Mucosa of rectum (tissue), 2 donors: Measurements from ENCODE around the gene SLC15A5.

Experiments used
- H3K27ac ChIP-seq, 2 donors: one replicate each; pipeline ENCODE4 v1.7.0; 2013; ENCODE audit warnings: inconsistent platforms in 2 of 2, low read depth in 2 of 2, low read length in 2 of 2
- H3K27me3 ChIP-seq, 2 donors: one replicate each; pipeline ENCODE4 v1.7.0; 2013; ENCODE audit warnings: low read length in 2 of 2; ENCODE audit not compliant: control insufficient read depth in 2 of 2, insufficient read depth in 2 of 2
- H3K36me3 ChIP-seq, 2 donors: one replicate each; pipeline ENCODE4 v1.7.0; 2013; ENCODE audit warnings: low read length in 2 of 2; ENCODE audit not compliant: control insufficient read depth in 2 of 2, insufficient read depth in 2 of 2
- H3K4me1 ChIP-seq, 2 donors: one replicate each; pipeline ENCODE4 v1.7.0; 2013; ENCODE audit warnings: low read length in 2 of 2, mild to moderate bottlenecking in 1 of 2; ENCODE audit not compliant: control insufficient read depth in 2 of 2, insufficient read depth in 2 of 2
- H3K4me3 ChIP-seq, 2 donors: one replicate each; pipeline ENCODE4 v1.7.0; 2013; ENCODE audit warnings: low read length in 2 of 2
- H3K9ac ChIP-seq, 2 donors: one replicate each; pipeline ENCODE4 v1.7.0; 2013; ENCODE audit warnings: low read length in 2 of 2, low read depth in 1 of 2, mild to moderate bottlenecking in 1 of 2
- H3K9me3 ChIP-seq, 2 donors: one replicate each; pipeline ENCODE4 v1.7.0; 2013; ENCODE audit warnings: low read length in 2 of 2; ENCODE audit not compliant: control insufficient read depth in 2 of 2
- donor health status: healthy.
- donor health status: Normal muscosa, but diverticular disease.

SLC15A5 gene

DNA sequence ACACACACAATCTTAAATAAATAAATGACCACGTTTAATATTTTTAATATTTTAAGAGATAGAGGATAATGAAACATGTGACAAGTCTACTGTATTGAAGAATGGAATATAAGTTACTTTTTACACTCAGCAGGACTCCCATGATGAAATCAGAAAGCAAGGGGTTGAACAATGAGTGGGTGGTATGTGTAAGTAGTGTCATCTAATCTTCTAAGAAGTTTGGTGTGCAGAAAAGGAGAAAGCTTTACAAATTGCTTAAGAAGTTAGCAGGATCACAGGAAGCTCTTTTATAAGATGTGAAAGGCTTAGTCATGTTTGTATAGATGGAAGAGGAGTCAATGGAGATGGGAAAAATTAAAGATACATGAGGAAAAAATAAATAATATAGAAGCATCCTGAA, 47.8 kb downstream of the SLC15A5 start:
- no peak overlapping the region for H3K27ac ChIP-seq
- no peak overlapping the region for H3K9ac ChIP-seq
- no peaks in the 10 kb centered on the region for H3K27me3 ChIP-seq
- no peaks in the 10 kb centered on the region for H3K4me1 ChIP-seq
- no peaks in the 10 kb centered on the region for H3K36me3 ChIP-seq
- H3K9me3 ChIP-seq = no peaks in the 10 kb centered on the region
- H3K4me3 ChIP-seq = no peak overlapping the region

DNA sequence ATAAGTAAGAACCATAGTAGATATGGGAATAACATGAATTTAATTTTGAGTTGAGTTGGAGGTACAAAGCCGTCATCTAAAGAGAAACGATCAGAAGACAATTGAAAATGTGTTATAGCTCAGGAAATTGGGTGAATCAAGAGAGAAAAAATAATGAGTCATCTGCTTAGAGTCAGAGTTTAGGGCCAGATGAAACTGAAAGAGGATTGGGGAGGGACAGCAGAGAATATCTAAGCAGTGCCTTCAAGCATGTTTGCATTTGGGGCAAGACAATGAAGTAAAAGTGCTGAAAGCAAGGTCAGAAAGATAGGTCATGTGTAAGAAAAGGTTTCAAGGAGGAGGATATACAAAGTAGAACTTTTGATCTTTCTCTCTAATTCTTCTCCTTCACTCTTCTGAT, 49.4 kb downstream of the SLC15A5 start:
- no peak overlapping the region for H3K4me3 ChIP-seq
- H3K9ac ChIP-seq = no peak overlapping the region
- H3K4me1 ChIP-seq = no peaks in the 10 kb centered on the region
- no peaks in the 10 kb centered on the region for H3K27me3 ChIP-seq
- H3K27ac ChIP-seq = no peak overlapping the region
- H3K36me3 ChIP-seq = no peaks in the 10 kb centered on the region
- no peaks in the 10 kb centered on the region for H3K9me3 ChIP-seq

DNA sequence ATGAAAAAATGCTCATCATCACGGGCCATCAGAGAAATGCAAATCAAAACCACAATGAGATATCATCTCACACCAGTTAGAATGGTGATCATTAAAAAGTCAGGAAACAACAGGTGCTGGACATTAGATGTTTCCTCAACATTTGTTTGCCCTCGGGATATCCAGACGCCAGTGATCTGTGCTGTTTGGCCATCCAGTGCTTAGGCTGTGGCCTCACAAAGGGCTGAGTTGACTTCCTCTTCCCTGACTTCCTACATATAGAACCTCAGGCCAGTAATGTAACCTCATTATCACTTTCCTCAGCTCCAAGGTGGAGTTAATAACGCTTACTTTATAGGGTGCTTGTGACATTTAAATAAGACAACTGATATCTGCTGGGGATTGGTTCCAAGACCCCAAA, 51.8 kb downstream of the SLC15A5 start:
- Histone ChIP-seq H3K27me3 (no peaks in the 10 kb centered on the region), H3K9ac (no peak overlapping the region), H3K36me3 (no peaks in the 10 kb centered on the region), H3K4me3 (no peak overlapping the region), H3K27ac (no peak overlapping the region), H3K4me1 (no peaks in the 10 kb centered on the region), H3K9me3 (no peaks in the 10 kb centered on the region)

GRCh38 chr12:16224196-16224595, 53.3 kb downstream of the SLC15A5 start:
- Histone ChIP-seq H3K27ac (no peak overlapping the region), H3K4me3 (no peak overlapping the region), H3K36me3 (no peaks in the 10 kb centered on the region), H3K9me3 (no peaks in the 10 kb centered on the region), H3K4me1 (peaks cover 0 to 2% of the 10 kb centered on the region in 2 donors), H3K27me3 (no peaks in the 10 kb centered on the region), H3K9ac (no peak overlapping the region)

- Histone ChIP-seq H3K27me3 (no peaks in the 10 kb centered on the region), H3K9ac (no peak overlapping the region), H3K9me3 (no peaks in the 10 kb centered on the region), H3K36me3 (no peaks in the 10 kb centered on the region), H3K4me1 (peaks cover 0 to 4% of the 10 kb centered on the region in 2 donors), H3K27ac (no peak overlapping the region), H3K4me3 (no peak overlapping the region)
Observed at GRCh38 chr12:16221776-16222175, 55.7 kb downstream of the SLC15A5 start.

GRCh38 chr12:16220120-16220519, 57.4 kb downstream of the SLC15A5 start:
- Histone ChIP-seq H3K27ac (no peak overlapping the region), H3K9me3 (no peaks in the 10 kb centered on the region), H3K27me3 (no peaks in the 10 kb centered on the region), H3K9ac (no peak overlapping the region), H3K4me1 (peaks cover 0 to 4% of the 10 kb centered on the region in 2 donors), H3K4me3 (no peak overlapping the region), H3K36me3 (no peaks in the 10 kb centered on the region)

- Histone ChIP-seq H3K4me1 (peaks cover 0 to 4% of the 10 kb centered on the region in 2 donors), H3K36me3 (no peaks in the 10 kb centered on the region), H3K27ac (no peak overlapping the region), H3K9me3 (no peaks in the 10 kb centered on the region), H3K9ac (no peak overlapping the region), H3K27me3 (no peaks in the 10 kb centered on the region), H3K4me3 (no peak overlapping the region)
Observed at GRCh38 chr12:16218934-16219751, 58.3 kb downstream of the SLC15A5 start.

GRCh38 chr12:16218234-16218633, 59.3 kb downstream of the SLC15A5 start:
- Histone ChIP-seq H3K9ac (no peak overlapping the region), H3K27me3 (no peaks in the 10 kb centered on the region), H3K27ac (no peak overlapping the region), H3K9me3 (no peaks in the 10 kb centered on the region), H3K4me3 (no peak overlapping the region), H3K36me3 (no peaks in the 10 kb centered on the region), H3K4me1 (peaks cover 0 to 4% of the 10 kb centered on the region in 2 donors)

DNA sequence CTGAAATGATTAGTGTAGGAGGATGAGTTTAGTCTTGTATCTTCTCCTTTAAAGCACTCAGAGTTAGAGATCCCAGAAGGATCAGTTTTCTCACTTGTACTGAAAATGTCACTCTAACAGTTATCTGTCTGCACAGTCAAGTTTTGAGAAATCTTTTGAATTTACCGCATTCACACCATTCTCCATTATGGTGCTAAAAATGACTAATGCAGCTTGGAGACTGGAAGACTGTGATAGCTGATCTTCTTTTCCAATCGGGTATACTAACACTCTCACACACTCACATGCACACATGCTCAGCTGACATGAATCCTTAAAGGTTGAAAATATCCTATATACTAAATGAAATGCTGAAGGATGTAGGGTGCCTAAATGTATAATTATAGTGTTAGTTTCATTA, 65.8 kb downstream of the SLC15A5 start:
- H3K9me3 ChIP-seq = no peaks in the 10 kb centered on the region
- H3K9ac ChIP-seq = no peak overlapping the region
- H3K27me3 ChIP-seq = no peaks in the 10 kb centered on the region
- no peak overlapping the region for H3K27ac ChIP-seq
- H3K36me3 ChIP-seq = no peaks in the 10 kb centered on the region
- no peaks in the 10 kb centered on the region for H3K4me1 ChIP-seq
- no peak overlapping the region for H3K4me3 ChIP-seq

GRCh38 chr12:16198884-16199283, 78.6 kb downstream of the SLC15A5 start:
- H3K4me1 ChIP-seq = peaks cover 2 to 3% of the 10 kb centered on the region in 2 donors
- H3K4me3 ChIP-seq = no peak overlapping the region
- H3K27me3 ChIP-seq = no peaks in the 10 kb centered on the region
- H3K27ac ChIP-seq = no peak overlapping the region
- no peaks in the 10 kb centered on the region for H3K9me3 ChIP-seq
- no peaks in the 10 kb centered on the region for H3K36me3 ChIP-seq
- H3K9ac ChIP-seq = no peak overlapping the region
